Muscle layer of duodenum (tissue), 2 donors: Measurements from ENCODE around the gene IL4I1.
"Not testable (repeated sequence)": the region's sequence is repeated elsewhere in the genome, so short reads cannot be mapped to it uniquely, and the experiment has no call there.

Experiments used
- H3K27ac ChIP-seq: one replicate; pipeline ENCODE4 v1.7.0; 2013; ENCODE audit warnings: mild to moderate bottlenecking, low read length
- H3K27me3 ChIP-seq: one replicate; pipeline ENCODE4 v1.7.0; 2013; ENCODE audit warnings: low read depth, mild to moderate bottlenecking, control low read depth, low read length
- H3K36me3 ChIP-seq, 2 donors: one replicate each; pipeline ENCODE4 v1.7.0; 2013; ENCODE audit warnings: low read length in 2 of 2, control low read depth in 1 of 2, mild to moderate bottlenecking in 1 of 2; ENCODE audit not compliant: insufficient read depth in 2 of 2, control insufficient read depth in 1 of 2
- H3K4me1 ChIP-seq, 2 donors: one replicate each; pipeline ENCODE4 v1.7.0; 2013; ENCODE audit warnings: low read length in 2 of 2, mild to moderate bottlenecking in 2 of 2, control low read depth in 1 of 2, moderate library complexity in 1 of 2; ENCODE audit not compliant: insufficient read depth in 2 of 2, control insufficient read depth in 1 of 2
- H3K4me3 ChIP-seq, 2 donors: one replicate each; pipeline ENCODE4 v1.7.0; 2013; ENCODE audit warnings: low read length in 2 of 2, low read depth in 1 of 2, mild to moderate bottlenecking in 1 of 2
- H3K9me3 ChIP-seq, 2 donors: one replicate each; pipeline ENCODE4 v1.7.0; 2013; ENCODE audit warnings: low read length in 2 of 2, control low read depth in 1 of 2, mild to moderate bottlenecking in 1 of 2; ENCODE audit not compliant: control insufficient read depth in 1 of 2
- donor health status: healthy.

Gene IL4I1

DNA sequence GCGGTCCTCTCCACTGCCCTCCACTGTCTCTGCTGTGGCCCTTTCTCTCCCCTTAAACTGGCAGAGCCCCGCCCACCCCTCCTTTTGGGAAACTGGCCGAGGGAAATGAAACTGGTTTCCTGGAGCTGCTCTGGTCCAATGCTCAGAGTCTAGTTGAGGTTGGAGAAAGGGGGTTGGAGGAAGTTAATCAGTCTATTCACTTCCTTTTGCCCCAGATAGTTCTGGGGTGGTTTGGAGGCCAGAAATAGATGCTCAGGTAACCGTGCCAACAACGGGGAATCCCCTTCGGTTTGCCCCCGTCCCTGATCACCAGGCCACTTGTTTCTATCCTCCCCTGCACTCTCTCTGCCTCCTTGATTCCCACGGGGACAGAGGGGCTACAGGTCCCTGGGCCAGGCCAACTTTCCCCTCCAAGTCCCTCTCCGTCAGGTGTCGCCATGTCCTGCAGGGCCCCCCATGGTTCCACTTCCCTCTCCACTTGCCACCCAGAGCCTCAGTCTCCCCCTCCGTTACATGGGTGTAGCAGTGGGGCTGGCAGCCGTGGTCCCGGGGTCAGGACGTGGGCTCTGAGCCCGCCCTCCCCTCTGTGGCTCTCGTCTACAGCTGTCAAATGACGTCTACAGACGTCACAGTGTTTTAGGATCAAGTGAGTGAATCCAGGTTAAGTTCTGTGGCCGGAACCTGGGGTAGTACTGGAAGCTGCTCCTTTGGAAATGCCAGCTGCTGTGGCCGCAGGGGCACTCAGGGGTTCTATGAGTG is at the start of gene IL4I1:
Gene IL4I1, minus strand, starts transcription at position 25 of the 759 bp plus-strand sequence. CDS start 727 bp downstream, outside the sequence.
- Histone ChIP-seq H3K27ac (peak within 1 kb of the TSS; percentile 60), H3K27me3 (no peaks in the 10 kb centered on the region), H3K4me3 (peak within 1 kb of the TSS in 1 of 2 donors; percentile 7), H3K4me1 (no peaks in the 10 kb centered on the region), H3K36me3 (no peaks in the 10 kb centered on the region), H3K9me3 (no peaks in the 10 kb centered on the region)

- Histone ChIP-seq H3K4me1 (no peaks in the 10 kb centered on the region), H3K4me3 (no peak overlapping the region), H3K27ac (no peak overlapping the region), H3K36me3 (no peaks in the 10 kb centered on the region), H3K27me3 (no peaks in the 10 kb centered on the region), H3K9me3 (no peaks in the 10 kb centered on the region)
These were observed 49.7 kb upstream of the IL4I1 start for GRCh38 chr19:49946415-49946814.

DNA sequence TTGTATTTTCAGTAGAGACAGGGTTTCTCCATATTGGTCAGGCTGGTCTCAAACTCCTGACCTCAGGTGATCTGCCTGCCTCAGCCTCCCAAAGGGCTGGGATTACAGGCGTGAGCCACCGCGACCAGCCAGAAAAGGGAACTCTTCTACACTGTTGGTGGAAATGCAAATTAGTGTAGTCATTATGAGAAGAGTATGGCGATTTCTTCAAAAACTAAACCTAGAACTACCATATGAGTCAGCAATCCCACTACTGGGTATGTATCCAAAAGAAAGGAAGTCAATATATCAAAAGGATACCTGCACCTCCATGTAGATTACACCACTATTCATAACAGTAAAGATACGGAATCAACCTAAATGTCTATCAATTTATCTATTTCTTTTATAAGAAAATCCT is 47.9 kb upstream of the IL4I1 start:
- not testable (repeated sequence) for H3K27ac ChIP-seq, H3K36me3 ChIP-seq, H3K9me3 ChIP-seq, H3K4me1 ChIP-seq, H3K27me3 ChIP-seq, H3K4me3 ChIP-seq

- Histone ChIP-seq H3K27me3 (no peaks in the 10 kb centered on the region), H3K27ac (no peak overlapping the region), H3K4me1 (peaks cover 2 to 7% of the 10 kb centered on the region in 2 donors), H3K4me3 (no peak overlapping the region), H3K36me3 (no peaks in the 10 kb centered on the region), H3K9me3 (no peaks in the 10 kb centered on the region)
These were observed 43.8 kb upstream of the IL4I1 start for GRCh38 chr19:49940482-49940791.

GRCh38 chr19:49939721-49940481 is 43.2 kb upstream of the IL4I1 start:
- no peaks in the 10 kb centered on the region for H3K27me3 ChIP-seq
- no peaks in the 10 kb centered on the region for H3K36me3 ChIP-seq
- no peak overlapping the region for H3K4me3 ChIP-seq
- H3K27ac ChIP-seq: no peak overlapping the region
- peaks cover 2 to 7% of the 10 kb centered on the region in 2 donors for H3K4me1 ChIP-seq
- no peaks in the 10 kb centered on the region for H3K9me3 ChIP-seq

- no peaks in the 10 kb centered on the region for H3K27me3 ChIP-seq
These were observed 42.0 kb upstream of the IL4I1 start for GRCh38 chr19:49938662-49939061.

GRCh38 chr19:49937750-49938381 is 41.2 kb upstream of the IL4I1 start:
- H3K4me3 ChIP-seq: peak overlapping the region; percentile 11 to 43
- no peaks in the 10 kb centered on the region for H3K27me3 ChIP-seq
- H3K36me3 ChIP-seq: peaks cover 0 to 2% of the 10 kb centered on the region in 2 donors
- no peaks in the 10 kb centered on the region for H3K9me3 ChIP-seq
- H3K27ac ChIP-seq: no peak overlapping the region
- peaks cover 2 to 7% of the 10 kb centered on the region in 2 donors for H3K4me1 ChIP-seq

More at GRCh38 chr19:49938662-49939061, 42.0 kb upstream of the IL4I1 start:
- H3K4me1 ChIP-seq: peaks cover 2 to 7% of the 10 kb centered on the region in 2 donors
- H3K27ac ChIP-seq: no peak overlapping the region
- H3K9me3 ChIP-seq: no peaks in the 10 kb centered on the region
- no peaks in the 10 kb centered on the region for H3K36me3 ChIP-seq
- H3K4me3 ChIP-seq: no peak overlapping the region

DNA sequence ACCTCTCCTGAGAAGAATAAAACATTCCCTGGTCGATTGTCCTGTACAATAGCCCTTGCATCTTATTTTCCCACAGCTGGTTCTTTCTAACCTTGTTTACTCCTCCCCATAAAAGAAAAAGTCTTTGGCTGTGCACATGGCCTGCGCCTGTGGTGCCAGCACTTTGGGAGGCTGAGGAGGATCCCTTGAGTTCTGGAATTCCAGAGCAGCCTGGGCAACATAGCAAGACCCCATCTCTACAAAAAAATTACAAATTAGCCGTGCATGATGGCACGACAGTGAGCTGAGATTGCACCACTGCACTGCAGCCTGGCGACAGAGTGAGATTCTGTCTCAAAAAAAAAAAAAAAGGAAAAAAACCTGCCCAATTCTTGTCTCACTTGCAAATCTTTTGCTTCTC is 39.9 kb upstream of the IL4I1 start:
- Histone ChIP-seq H3K4me1 (peaks cover 2 to 7% of the 10 kb centered on the region in 2 donors), H3K27ac (no peak overlapping the region), H3K27me3 (no peaks in the 10 kb centered on the region), H3K36me3 (peaks cover 0 to 3% of the 10 kb centered on the region in 2 donors), H3K9me3 (no peaks in the 10 kb centered on the region), H3K4me3 (no peak overlapping the region)

DNA sequence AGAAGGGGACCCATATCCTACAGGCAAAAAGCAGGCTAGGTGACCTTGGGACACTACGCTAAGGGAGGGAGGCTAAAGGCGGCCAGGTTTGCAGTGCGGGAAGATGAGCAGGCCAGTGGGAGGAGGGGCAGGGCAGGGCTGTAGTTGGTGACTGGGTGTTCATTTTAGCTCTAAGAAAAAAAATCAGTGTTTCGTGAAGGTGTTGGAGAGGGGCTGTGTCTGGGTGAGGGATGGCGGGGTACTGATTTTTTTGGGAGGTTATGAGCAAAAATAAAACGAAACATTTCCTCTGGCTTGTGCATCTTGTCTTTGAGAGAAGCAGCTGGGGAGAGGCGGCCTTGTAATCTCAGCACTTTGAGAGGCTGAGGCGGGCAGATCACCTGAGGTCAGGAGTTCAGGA is 37.0 kb upstream of the IL4I1 start:
- Histone ChIP-seq H3K4me1 (peaks cover 2 to 9% of the 10 kb centered on the region in 2 donors), H3K4me3 (no peak overlapping the region), H3K27ac (no peak overlapping the region), H3K9me3 (no peaks in the 10 kb centered on the region), H3K36me3 (peaks cover 0 to 3% of the 10 kb centered on the region in 2 donors), H3K27me3 (no peaks in the 10 kb centered on the region)

DNA sequence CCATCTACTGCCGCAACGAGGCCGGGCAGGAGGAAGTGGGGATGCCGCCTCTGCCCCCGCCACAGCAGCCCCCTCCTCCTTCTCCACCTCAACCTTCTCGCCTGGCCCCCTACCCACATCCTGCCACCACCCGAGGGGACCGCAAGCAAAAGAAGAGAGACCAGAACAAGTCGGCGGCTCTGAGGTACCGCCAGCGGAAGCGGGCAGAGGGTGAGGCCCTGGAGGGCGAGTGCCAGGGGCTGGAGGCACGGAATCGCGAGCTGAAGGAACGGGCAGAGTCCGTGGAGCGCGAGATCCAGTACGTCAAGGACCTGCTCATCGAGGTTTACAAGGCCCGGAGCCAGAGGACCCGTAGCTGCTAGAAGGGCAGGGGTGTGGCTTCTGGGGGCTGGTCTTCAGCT is 36.0 kb upstream of the IL4I1 start:
- Histone ChIP-seq H3K36me3 (peaks cover 1 to 3% of the 10 kb centered on the region in 2 donors), H3K9me3 (no peaks in the 10 kb centered on the region), H3K27ac (no peak overlapping the region), H3K4me1 (peaks cover 2 to 15% of the 10 kb centered on the region in 2 donors), H3K4me3 (no peak overlapping the region), H3K27me3 (no peaks in the 10 kb centered on the region)

DNA sequence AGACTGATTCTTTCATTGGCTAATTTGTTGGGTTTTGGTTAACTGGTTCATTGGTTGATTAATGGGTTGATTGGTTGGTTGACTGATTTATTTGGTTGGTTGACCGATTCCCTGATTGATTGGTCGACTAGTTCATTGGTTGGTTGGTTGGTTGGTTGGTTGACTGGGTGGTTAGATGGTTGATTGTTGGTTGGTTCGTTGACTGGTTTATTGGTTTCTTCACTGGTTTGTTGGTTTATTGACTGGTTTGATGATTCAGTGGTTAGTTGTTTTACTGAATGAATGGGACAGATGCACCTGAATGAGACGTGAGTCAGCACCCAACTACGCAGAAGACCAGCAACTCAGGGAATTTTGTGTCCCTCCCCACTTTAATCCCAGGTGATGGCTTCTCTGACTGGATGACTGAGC is 35.4 kb upstream of the IL4I1 start:
- H3K4me1 ChIP-seq: peaks cover 7 to 18% of the 10 kb centered on the region in 2 donors
- no peak overlapping the region for H3K27ac ChIP-seq
- H3K9me3 ChIP-seq: no peaks in the 10 kb centered on the region
- H3K4me3 ChIP-seq: no peak overlapping the region
- peaks cover 8 to 9% of the 10 kb centered on the region in 2 donors for H3K36me3 ChIP-seq
- H3K27me3 ChIP-seq: no peaks in the 10 kb centered on the region
